GM12864 (cell line): ENCODE results near the gene UNC50.

ENCODE experiments used
- DNase-seq: peaks from one replicate; pipeline ENCODE4 v3.0.0-alpha.2; 2011; ENCODE audit warnings: low read depth
- H3K4me3 ChIP-seq: 2 replicates; pipeline ENCODE4 v1.5.1; 2011; ENCODE audit warnings: mild to moderate bottlenecking, low read depth, low read length, control low read depth
- TF ChIP-seq, protein P1 (sequence below): IDR thresholded peaks from 2 replicates; pipeline ENCODE4 v1.5.1; 2011; ENCODE audit warnings: low read depth, mild to moderate bottlenecking, moderate library complexity, low read length, control low read depth, inconsistent platforms; ENCODE audit errors: missing control alignments

UNC50 gene

DNA sequence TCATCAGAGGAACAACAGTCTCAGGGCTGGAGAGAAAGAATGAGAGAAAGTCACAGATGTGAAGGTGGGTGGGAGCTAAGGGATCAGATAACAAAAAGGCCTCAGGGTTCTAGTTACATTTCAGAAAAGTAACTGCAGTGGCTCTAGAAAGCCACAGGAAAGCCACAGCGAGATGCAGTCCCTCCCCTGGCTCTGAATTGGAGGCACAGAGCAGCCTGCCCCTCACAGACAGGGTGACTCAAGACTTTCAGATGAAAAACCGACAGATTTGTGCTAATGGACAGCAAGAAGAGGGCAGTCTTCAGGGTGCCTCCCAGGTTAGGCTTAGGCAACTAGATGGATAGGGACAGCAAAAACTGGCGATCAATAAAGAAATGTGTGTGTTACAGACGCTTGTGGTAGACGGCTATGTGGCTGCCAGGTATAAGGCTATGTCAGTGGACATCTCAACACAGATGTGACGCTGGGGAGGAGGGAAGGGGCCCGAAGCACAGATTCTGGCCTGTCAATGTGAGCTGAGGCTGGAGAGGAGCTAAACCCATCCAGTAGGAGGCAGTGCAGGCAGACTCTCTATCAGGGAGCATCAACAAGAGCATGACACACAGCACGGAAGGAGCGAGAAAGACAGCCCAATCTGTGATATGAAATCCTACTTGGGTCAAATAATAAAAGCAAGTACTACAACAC, 26.2 kb downstream of the UNC50 start:
- no peak overlapping the region for H3K4me3 ChIP-seq
- DNase-seq = no peak
- TF ChIP-seq, protein P1, sequence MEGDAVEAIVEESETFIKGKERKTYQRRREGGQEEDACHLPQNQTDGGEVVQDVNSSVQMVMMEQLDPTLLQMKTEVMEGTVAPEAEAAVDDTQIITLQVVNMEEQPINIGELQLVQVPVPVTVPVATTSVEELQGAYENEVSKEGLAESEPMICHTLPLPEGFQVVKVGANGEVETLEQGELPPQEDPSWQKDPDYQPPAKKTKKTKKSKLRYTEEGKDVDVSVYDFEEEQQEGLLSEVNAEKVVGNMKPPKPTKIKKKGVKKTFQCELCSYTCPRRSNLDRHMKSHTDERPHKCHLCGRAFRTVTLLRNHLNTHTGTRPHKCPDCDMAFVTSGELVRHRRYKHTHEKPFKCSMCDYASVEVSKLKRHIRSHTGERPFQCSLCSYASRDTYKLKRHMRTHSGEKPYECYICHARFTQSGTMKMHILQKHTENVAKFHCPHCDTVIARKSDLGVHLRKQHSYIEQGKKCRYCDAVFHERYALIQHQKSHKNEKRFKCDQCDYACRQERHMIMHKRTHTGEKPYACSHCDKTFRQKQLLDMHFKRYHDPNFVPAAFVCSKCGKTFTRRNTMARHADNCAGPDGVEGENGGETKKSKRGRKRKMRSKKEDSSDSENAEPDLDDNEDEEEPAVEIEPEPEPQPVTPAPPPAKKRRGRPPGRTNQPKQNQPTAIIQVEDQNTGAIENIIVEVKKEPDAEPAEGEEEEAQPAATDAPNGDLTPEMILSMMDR = peak; percentile 56

DNA sequence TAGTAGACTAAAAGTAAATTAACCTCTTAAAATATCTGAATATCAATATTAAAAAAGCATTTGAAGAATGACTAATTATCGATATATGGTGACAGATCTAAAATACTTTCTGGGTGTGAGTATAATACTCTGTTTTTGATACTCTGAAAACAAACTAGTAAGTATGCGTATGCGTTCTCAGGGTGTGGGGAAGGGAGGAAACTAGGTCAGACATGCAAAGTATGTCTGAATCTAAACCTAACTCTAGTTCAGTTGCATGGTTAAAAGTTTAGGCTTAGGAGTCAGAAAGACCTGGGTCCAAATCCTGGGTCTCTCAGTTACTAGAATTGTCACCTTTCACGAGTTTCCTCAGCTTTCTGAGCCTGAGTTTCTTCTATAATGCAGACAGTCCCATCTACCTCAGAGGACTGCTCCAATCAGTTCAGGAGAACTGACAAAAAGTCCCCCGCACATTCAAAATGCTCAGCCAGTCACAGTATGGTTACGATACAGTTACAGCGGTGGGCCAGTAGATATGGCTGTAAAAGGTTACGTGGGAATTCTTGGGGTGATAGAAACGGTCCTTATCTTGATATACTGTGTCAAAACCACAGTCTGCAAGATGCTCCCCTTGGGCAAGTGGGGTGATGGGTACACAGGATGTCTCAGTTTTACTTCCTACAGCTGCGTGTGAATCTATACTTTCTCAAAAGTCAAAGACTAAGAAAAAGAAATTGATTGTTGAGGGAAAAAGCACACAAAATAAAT, 29.2 kb downstream of the UNC50 start:
- H3K4me3 ChIP-seq = no peak overlapping the region
- DNase-seq = peak; percentile 34
- TF ChIP-seq, protein P1 = no peak

DNA sequence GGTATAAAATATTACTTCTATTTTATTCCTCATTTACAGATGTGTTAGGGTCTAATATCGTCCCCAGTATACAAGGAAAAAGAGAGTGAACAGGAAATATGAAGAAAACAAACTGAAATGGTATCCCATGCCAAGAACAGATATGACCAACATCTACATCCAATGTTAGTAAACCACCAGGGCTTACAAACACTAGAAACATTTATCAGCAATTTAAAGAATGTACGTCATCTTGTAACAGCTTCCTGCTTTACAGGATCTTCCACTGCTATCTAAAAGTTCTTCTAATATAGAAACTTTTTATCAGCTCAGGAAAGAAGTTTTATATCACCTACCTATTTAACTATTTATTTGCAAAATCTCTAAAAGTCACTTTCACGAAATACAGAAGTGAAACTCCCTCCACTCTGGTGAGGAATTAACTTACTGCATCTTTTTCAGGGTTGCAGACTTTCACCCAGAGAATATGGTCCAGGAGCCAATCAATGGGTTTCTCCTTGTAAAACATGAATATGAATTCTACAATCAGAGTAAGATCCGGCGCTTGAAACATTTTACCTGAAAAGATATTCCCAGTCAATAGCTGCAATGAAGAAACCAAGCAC, 35.2 kb downstream of the UNC50 start:
- H3K4me3 ChIP-seq = no peak overlapping the region
- no peak for DNase-seq
- TF ChIP-seq, protein P1 = no peak

DNA sequence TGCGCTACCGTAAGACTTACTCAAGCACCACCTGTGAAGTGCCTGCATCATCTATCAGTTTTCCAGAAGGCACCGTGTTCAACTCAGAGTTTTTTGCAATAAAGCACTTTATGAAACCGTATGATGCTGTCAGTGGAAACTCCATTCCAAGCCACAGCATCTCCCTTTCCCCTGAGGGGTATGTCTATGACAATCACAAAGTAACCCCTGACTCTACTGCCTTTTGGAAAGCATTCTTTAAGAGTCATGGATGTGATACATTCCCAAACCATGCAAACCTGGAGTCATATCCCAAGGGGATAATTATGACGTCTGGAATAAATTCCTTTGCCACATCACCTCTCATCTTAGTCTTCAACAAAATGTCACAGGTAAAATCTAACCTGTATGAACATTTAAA, 39.2 kb downstream of the UNC50 start:
- H3K4me3 ChIP-seq = no peak overlapping the region
- DNase-seq = no peak
- TF ChIP-seq, protein P1 = no peak

DNA sequence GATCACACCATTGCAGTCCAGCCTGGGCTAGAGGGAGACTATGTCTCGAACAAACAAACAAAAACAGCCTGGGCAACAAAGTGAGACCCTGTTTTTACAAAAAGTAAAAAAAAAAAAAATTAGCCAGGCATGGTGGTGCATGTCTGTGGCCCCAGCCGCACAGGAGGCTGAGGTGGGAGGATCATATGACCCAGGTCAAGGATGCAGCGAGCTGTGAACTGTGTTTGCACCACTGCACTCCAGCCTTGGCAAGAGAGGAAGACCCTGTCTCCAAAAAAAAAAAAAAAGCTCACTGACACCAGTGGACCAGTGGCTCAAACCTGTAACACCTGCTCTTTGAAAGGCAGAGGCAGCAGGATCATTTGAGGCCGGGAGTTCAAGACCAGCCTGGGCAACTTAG, 40.1 kb downstream of the UNC50 start:
- TF ChIP-seq, protein P1 = no peak

DNA sequence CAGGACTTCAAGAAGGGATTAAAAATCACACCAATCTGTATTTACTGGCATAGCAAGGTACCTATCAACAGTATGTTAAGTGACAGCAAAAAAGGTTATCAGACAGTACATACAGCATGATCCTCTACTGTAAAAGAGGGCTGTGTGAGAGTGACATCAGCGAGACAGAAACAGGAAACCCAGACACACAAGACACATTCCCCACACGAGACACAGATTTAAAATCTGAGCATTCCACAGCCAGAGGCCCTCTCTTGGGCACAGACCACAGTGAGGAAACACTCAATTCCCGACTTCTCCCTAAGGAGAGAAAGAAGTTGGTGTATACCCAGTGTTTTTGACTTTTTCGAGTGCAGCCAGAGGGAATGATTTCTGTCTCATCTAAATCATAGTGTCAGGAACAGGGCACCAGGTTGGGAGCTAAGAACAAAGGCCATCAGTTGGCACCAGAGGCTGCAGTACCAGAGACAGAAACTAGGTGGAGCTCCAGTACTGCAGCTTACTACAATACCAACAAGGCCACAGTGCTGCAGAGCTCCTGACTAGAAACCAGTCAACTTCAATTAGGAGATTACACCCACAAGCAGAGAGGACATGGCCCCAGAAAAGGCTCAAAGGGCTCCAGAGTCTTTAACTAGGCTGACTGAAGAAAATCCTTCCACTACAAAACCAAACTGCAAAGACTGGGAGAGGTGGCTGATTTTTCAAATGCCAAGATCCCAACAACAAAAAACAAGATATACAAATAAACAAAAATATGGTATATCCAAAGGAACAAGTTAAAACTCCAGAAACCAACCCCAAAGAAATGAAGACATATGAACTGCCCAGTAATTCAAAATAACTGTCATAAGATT, 41.0 kb downstream of the UNC50 start:
- no peak overlapping the region for H3K4me3 ChIP-seq
- peak; percentile 61 for DNase-seq
- TF ChIP-seq, protein P1 = peak; percentile 100

More for the DNA sequence above, 40.1 kb downstream of the UNC50 start:
- DNase-seq = no peak
- no peak overlapping the region for H3K4me3 ChIP-seq
